Measurements from ENCODE around the gene TFB2M. TPM values are rescaled to one million over a fixed set of nuclear protein-coding genes. Genes with fewer than 3 reads are reported as not detected.

The TFB2M gene
- total and polyA plus RNA-seq, 2 of the 13 experiments (the other 11 are each of a cell fraction or from before 2014, with no cell fraction given) = 15.7 to 31.4 TPM

- TF ChIP-seq FOXO4 (CRISPR knock-in tag; conservative IDR thresholded peaks at IDR 0.05) (no peak), ZNF737 (CRISPR knock-in tag; IDR thresholded peaks at IDR 0.05; ENCODE audit: borderline replicate concordance) (no peak), KIAA2018 (CRISPR knock-in tag; IDR thresholded peaks at IDR 0.05; ENCODE audit: borderline replicate concordance) (no peak)
These were observed 62.7 kb downstream of the TFB2M start (continued) for GRCh38 chr1:246503341-246503740.
